HCT116 (cell line): Measurements from ENCODE around the gene GPR26.

ENCODE experiments used
- CEBPB ChIP-seq: IDR thresholded peaks from 2 replicates; pipeline ENCODE4 v1.6.1; 2012; ENCODE audit warnings: low read depth
- EZH2 ChIP-seq: fragments of 200-600 bp; sonication (generic); IDR thresholded peaks from 2 replicates; pipeline ENCODE4 v1.6.1; 2017; ENCODE audit warnings: antibody characterized with exemption, mixed run types
- POLR2A ChIP-seq: IDR thresholded peaks from 2 replicates; pipeline ENCODE4 v1.7.0; 2011; ENCODE audit warnings: borderline replicate concordance; ENCODE audit not compliant: insufficient read depth, insufficient read length; ENCODE audit errors: extremely low read depth
- POLR2AphosphoS5 ChIP-seq: IDR thresholded peaks from 2 replicates; pipeline ENCODE4 v1.6.1; 2011; ENCODE audit warnings: mild to moderate bottlenecking, low read depth, low read length, moderate library complexity
- TF ChIP-seq, protein P1 (sequence below), 3 experiments: fragments of 200-600 bp in 1 of 3; sonication (generic) in 1 of 3; IDR thresholded peaks in 2 of 3; conservative IDR thresholded peaks in 1 of 3; 2 replicates each; pipeline ENCODE4 v1.5.1; 2012 to 2017; ENCODE audit warnings: low read depth in 2 of 3, low read length in 2 of 3, antibody characterized with exemption in 1 of 3, borderline replicate concordance in 1 of 3, control low read depth in 1 of 3, mild to moderate bottlenecking in 1 of 3, mixed read lengths in 1 of 3, mixed run types in 1 of 3, moderate library complexity in 1 of 3; ENCODE audit not compliant: insufficient read depth in 1 of 3
- TF ChIP-seq, protein P2 (sequence below): IDR thresholded peaks from 2 replicates; pipeline ENCODE4 v1.6.1; 2012

DNA sequence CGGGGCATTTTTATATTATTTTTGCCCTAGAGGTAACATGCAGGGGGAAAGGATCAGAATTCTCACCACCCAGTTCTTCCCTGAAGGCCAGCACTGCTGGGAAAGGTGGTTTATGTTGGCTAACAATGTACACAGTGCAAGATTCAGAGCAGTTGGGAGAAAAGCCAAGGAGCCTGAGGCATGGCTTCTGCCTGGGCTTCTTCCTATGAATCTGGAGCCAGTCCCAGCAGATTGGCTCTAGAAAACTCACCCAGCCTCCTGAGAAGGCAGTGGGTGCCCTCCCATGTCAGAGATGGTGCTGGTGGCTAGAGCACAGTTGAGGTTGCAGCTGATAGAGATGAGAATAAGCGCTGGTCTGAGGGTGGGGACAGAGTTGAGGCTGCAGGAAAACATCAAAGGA is 44.7 kb upstream of the GPR26 start:
- TF ChIP-seq, protein P1, sequence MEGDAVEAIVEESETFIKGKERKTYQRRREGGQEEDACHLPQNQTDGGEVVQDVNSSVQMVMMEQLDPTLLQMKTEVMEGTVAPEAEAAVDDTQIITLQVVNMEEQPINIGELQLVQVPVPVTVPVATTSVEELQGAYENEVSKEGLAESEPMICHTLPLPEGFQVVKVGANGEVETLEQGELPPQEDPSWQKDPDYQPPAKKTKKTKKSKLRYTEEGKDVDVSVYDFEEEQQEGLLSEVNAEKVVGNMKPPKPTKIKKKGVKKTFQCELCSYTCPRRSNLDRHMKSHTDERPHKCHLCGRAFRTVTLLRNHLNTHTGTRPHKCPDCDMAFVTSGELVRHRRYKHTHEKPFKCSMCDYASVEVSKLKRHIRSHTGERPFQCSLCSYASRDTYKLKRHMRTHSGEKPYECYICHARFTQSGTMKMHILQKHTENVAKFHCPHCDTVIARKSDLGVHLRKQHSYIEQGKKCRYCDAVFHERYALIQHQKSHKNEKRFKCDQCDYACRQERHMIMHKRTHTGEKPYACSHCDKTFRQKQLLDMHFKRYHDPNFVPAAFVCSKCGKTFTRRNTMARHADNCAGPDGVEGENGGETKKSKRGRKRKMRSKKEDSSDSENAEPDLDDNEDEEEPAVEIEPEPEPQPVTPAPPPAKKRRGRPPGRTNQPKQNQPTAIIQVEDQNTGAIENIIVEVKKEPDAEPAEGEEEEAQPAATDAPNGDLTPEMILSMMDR (IDR thresholded peaks at IDR 0.05 in 2 of 3, conservative IDR thresholded peaks at IDR 0.05 in 1 of 3; ENCODE audit: borderline replicate concordance in 1 of 3, insufficient read depth in 1 of 3, low read depth in 2 of 3, low read length in 2 of 3): no peak
- TF ChIP-seq POLR2A (no peak), POLR2AphosphoS5 (no peak), CEBPB (no peak), EZH2 (no peak)
- TF ChIP-seq, protein P2, sequence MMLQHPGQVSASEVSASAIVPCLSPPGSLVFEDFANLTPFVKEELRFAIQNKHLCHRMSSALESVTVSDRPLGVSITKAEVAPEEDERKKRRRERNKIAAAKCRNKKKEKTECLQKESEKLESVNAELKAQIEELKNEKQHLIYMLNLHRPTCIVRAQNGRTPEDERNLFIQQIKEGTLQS: no peak
